Stomach (tissue), 4 donors: Measurements from ENCODE around the gene OR2AJ1.

Source experiments
- CTCF ChIP-seq, 7 experiments: fragments of 450-650 bp in 4 of 7; fragments of 200-600 bp in 3 of 7; sonication (generic) in 3 of 7; IDR thresholded peaks; one replicate each; pipeline ENCODE4 v1.5.1; 2016 to 2019; ENCODE audit warnings: antibody characterized with exemption in 7 of 7, control low read depth in 2 of 7, mild to moderate bottlenecking in 1 of 7
- POLR2A ChIP-seq, 4 donors: fragments of 450-650 bp; IDR thresholded peaks; one replicate each; pipeline ENCODE4 v1.6.1; 2016; ENCODE audit warnings: antibody characterized with exemption in 4 of 4, control low read depth in 2 of 4, mild to moderate bottlenecking in 1 of 4, moderate library complexity in 1 of 4
- POLR2AphosphoS5 ChIP-seq, 3 donors: sonication (generic); formaldehyde crosslinking; IDR thresholded peaks; one replicate each; pipeline ENCODE4 v1.6.1; 2016; ENCODE audit warnings: antibody characterized with exemption in 3 of 3

GRCh38 chr1:247919952-247920351, 4.7 kb upstream of the OR2AJ1 start, which contains the start of gene OR2T8:
- TF ChIP-seq CTCF (IDR thresholded peaks at IDR 0.05) (no peak), POLR2A (IDR thresholded peaks at IDR 0.05) (no peak), POLR2AphosphoS5 (IDR thresholded peaks at IDR 0.05) (no peak)
